Measurements from ENCODE around the gene RAD51AP2. TPM values are rescaled to one million over a fixed set of nuclear protein-coding genes. Genes with fewer than 3 reads are reported as not detected.

Gene RAD51AP2
- total and polyA plus RNA-seq, 2 donors (not counting 3 experiments of a cell fraction or from before 2014, with no cell fraction given): not detected

DNA sequence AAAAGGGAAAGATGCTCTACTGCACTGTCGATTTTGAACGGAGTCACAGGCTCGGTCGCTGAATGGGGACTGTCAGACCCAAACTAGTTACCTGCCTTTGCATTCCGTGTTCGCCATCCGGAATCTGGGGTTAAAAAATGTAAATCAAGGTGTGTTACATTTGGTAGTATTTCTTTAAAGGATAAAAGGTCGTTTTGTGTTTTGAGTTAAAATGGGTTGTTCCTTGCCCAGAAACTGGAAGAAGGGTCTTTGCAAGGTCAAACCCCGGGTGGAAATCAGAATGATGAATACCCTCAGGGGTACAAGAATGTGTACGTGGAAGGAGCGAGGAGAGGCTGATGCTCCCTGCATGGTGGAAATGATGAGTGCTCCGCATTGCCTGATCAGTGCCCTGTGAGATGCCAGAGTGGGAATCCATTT lies 23.3 kb upstream of the RAD51AP2 start:
- POLR2A ChIA-PET: no interaction called here
- Histone ChIP-seq H2AFZ (ENCODE audit: low read depth, low read length) (no peak overlapping the region), H3K4me2 (ENCODE audit: insufficient read depth, low read length) (no peak overlapping the region), H3K4me1 (ENCODE audit: control insufficient read depth, extremely low read depth, insufficient read depth, low read length) (peaks cover 23% of the 10 kb centered on the region), H3K27me3 (ENCODE audit: control insufficient read depth in 2 of 2, insufficient read depth in 2 of 2, low read length in 2 of 2) (peaks cover 44 to 79% of the 10 kb centered on the region in 2 experiments), H3K9me3 (replicated peaks; ENCODE audit: control insufficient read depth, insufficient read depth, low read length) (no peaks in the 10 kb centered on the region), H3K79me2 (ENCODE audit: control insufficient read depth, insufficient read depth, low read length) (no peaks in the 10 kb centered on the region), H4K20me1 (replicated peaks; ENCODE audit: control insufficient read depth, extremely low read depth, insufficient read depth, low read length) (no peaks in the 10 kb centered on the region), H3K36me3 (ENCODE audit: control insufficient read depth in 2 of 2, extremely low read depth in 1 of 2, insufficient read depth in 2 of 2, low read length in 2 of 2) (no peaks in the 10 kb centered on the region), H3K9me1 (replicated peaks; ENCODE audit: control insufficient read depth, extremely low read depth, insufficient read depth, low read length) (no peaks in the 10 kb centered on the region), H3K4me3 (replicated peaks in 1 of 3; ENCODE audit: insufficient read depth in 1 of 3, low read depth in 1 of 3, low read length in 3 of 3) (no peak overlapping the region), H3K9ac (replicated peaks; ENCODE audit: extremely low read depth, insufficient read depth, low read length) (no peak overlapping the region), H3K27ac (ENCODE audit: insufficient read depth, low read depth, low read length) (no peak overlapping the region)
- DNase-seq (ENCODE audit: low read depth, low spot score) (no peak), FAIRE-seq (no peak)
- CTCF ChIA-PET: interaction anchor here (1.0 kb wide), 1 partner anchor 104 kb away, joined by 3 read pairs; no protein-coding TSS in a partner anchor
- dilution Hi-C loops (cut with MboI; ENCODE audit: extremely low pct_ligation_motif_present, low sequenced_read_pairs): no loop called here
- BruUV-seq (replicated peaks): no TSS peak
- TF ChIP-seq JUN (IDR thresholded peaks at IDR 0.05; ENCODE audit: borderline replicate concordance, insufficient read depth, insufficient read length, low read depth) (no peak), POLR2A (IDR thresholded peaks at IDR 0.05; ENCODE audit: low read depth, low read length) (no peak), FOS (IDR thresholded peaks at IDR 0.05; ENCODE audit: borderline replicate concordance, insufficient read depth, low read length) (no peak), GATA2 (IDR thresholded peaks at IDR 0.05; ENCODE audit: insufficient read depth, insufficient read length, low read depth, low read length) (no peak), MYC (IDR thresholded peaks at IDR 0.05; ENCODE audit: low read depth, low read length) (no peak), POLR2AphosphoS5 (IDR thresholded peaks at IDR 0.05; ENCODE audit: insufficient read depth, low read depth, low read length) (no peak), EZH2 (IDR thresholded peaks at IDR 0.05; ENCODE audit: borderline replicate concordance, low read depth, low read length, severe bottlenecking) (no peak)
- TF ChIP-seq, protein P1, sequence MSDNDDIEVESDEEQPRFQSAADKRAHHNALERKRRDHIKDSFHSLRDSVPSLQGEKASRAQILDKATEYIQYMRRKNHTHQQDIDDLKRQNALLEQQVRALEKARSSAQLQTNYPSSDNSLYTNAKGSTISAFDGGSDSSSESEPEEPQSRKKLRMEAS (IDR thresholded peaks at IDR 0.05; ENCODE audit: insufficient read depth, insufficient read length): no peak
- TF ChIP-seq, protein P2, sequence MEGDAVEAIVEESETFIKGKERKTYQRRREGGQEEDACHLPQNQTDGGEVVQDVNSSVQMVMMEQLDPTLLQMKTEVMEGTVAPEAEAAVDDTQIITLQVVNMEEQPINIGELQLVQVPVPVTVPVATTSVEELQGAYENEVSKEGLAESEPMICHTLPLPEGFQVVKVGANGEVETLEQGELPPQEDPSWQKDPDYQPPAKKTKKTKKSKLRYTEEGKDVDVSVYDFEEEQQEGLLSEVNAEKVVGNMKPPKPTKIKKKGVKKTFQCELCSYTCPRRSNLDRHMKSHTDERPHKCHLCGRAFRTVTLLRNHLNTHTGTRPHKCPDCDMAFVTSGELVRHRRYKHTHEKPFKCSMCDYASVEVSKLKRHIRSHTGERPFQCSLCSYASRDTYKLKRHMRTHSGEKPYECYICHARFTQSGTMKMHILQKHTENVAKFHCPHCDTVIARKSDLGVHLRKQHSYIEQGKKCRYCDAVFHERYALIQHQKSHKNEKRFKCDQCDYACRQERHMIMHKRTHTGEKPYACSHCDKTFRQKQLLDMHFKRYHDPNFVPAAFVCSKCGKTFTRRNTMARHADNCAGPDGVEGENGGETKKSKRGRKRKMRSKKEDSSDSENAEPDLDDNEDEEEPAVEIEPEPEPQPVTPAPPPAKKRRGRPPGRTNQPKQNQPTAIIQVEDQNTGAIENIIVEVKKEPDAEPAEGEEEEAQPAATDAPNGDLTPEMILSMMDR (IDR thresholded peaks at IDR 0.05; ENCODE audit: extremely low read depth in 1 of 2, insufficient read depth in 1 of 2, low read depth in 1 of 2, low read length in 2 of 2): no peak
- intact Hi-C loops (cut with micrococcal nuclease): loop anchor here (2.0 kb wide), 2 partner anchors 15 to 105 kb away; no protein-coding TSS in a partner anchor
